ENCODE measurements around the gene LOXL1. TPM values are rescaled to one million over a fixed set of nuclear protein-coding genes. Genes with fewer than 3 reads are reported as not detected.

The LOXL1 gene
- total RNA-seq, 1 experiment from 2014 or later: 117 TPM

- H3K36me3 ChIP-seq (ENCODE audit: insufficient read depth, low read length, poor library complexity, severe bottlenecking): no peaks in the 10 kb centered on the region
- H3K27ac ChIP-seq (ENCODE audit: low read depth, low read length, poor library complexity, severe bottlenecking): no peak overlapping the region
- H3K27me3 ChIP-seq (replicated peaks; ENCODE audit: insufficient read depth, low read depth, low read length, poor library complexity): no peaks in the 10 kb centered on the region
- intact Hi-C loops (cut with micrococcal nuclease; ENCODE audit: unreplicated experiment): no loop called here
- ChIA-PET CTCF (interaction anchor here (0.6 kb wide), 1 partner anchor 21 kb away, joined by 4 read pairs; no protein-coding TSS in a partner anchor), POLR2A (ENCODE audit: low non-redundant PET) (no interaction called here)
- no peak for TF ChIP-seq EZH2 (IDR thresholded peaks at IDR 0.05; ENCODE audit: borderline replicate concordance, low read depth, low read length, poor library complexity, severe bottlenecking)
- no TSS peak for BruUV-seq (replicated peaks)
- DNase-seq (ENCODE audit: low spot score): no peak
- no peaks in the 10 kb centered on the region for H3K9me3 ChIP-seq (ENCODE audit: low read depth, low read length, poor library complexity, severe bottlenecking)
- no peak overlapping the region for H3K4me3 ChIP-seq (ENCODE audit: low read depth, low read length, poor library complexity, severe bottlenecking)
- H3K4me1 ChIP-seq (ENCODE audit: insufficient read depth, low read length, poor library complexity, severe bottlenecking): no peaks in the 10 kb centered on the region
Observed at GRCh38 chr15:73899197-73900094, 26.8 kb upstream of the LOXL1 start.

- H3K27ac ChIP-seq (ENCODE audit: low read depth, low read length, poor library complexity, severe bottlenecking): no peak overlapping the region
- CTCF ChIA-PET: no interaction called here
- H3K4me3 ChIP-seq (ENCODE audit: low read depth, low read length, poor library complexity, severe bottlenecking): no peak overlapping the region
- H3K27me3 ChIP-seq (replicated peaks; ENCODE audit: insufficient read depth, low read depth, low read length, poor library complexity): no peaks in the 10 kb centered on the region
- H3K4me1 ChIP-seq (ENCODE audit: insufficient read depth, low read length, poor library complexity, severe bottlenecking): no peaks in the 10 kb centered on the region
- POLR2A ChIA-PET (ENCODE audit: low non-redundant PET): no interaction called here
- intact Hi-C loops (cut with micrococcal nuclease; ENCODE audit: unreplicated experiment): no loop called here
- H3K9me3 ChIP-seq (ENCODE audit: low read depth, low read length, poor library complexity, severe bottlenecking): no peaks in the 10 kb centered on the region
- peak; percentile 27 for DNase-seq (ENCODE audit: low spot score)
- H3K36me3 ChIP-seq (ENCODE audit: insufficient read depth, low read length, poor library complexity, severe bottlenecking): no peaks in the 10 kb centered on the region
- BruUV-seq (replicated peaks): no TSS peak
- TF ChIP-seq EZH2 (IDR thresholded peaks at IDR 0.05; ENCODE audit: borderline replicate concordance, low read depth, low read length, poor library complexity, severe bottlenecking): no peak
- no peak for TF ChIP-seq CTCF (conservative IDR thresholded peaks at IDR 0.05; ENCODE audit: low read depth, low read length)
Observed at GRCh38 chr15:73900095-73900712, 26.1 kb upstream of the LOXL1 start.

GRCh38 chr15:73901126-73901810, 25.0 kb upstream of the LOXL1 start:
- DNase-seq (ENCODE audit: low spot score): no peak
- H3K4me3 ChIP-seq (ENCODE audit: low read depth, low read length, poor library complexity, severe bottlenecking): no peak overlapping the region
- no peak overlapping the region for H3K27ac ChIP-seq (ENCODE audit: low read depth, low read length, poor library complexity, severe bottlenecking)
- no TSS peak for BruUV-seq (replicated peaks)
- ChIA-PET POLR2A (ENCODE audit: low non-redundant PET) (no interaction called here), CTCF (no interaction called here)
- no peaks in the 10 kb centered on the region for H3K27me3 ChIP-seq (replicated peaks; ENCODE audit: insufficient read depth, low read depth, low read length, poor library complexity)
- no peaks in the 10 kb centered on the region for H3K4me1 ChIP-seq (ENCODE audit: insufficient read depth, low read length, poor library complexity, severe bottlenecking)
- no peaks in the 10 kb centered on the region for H3K36me3 ChIP-seq (ENCODE audit: insufficient read depth, low read length, poor library complexity, severe bottlenecking)
- no peaks in the 10 kb centered on the region for H3K9me3 ChIP-seq (ENCODE audit: low read depth, low read length, poor library complexity, severe bottlenecking)
- intact Hi-C loops (cut with micrococcal nuclease; ENCODE audit: unreplicated experiment): no loop called here
- TF ChIP-seq EZH2 (IDR thresholded peaks at IDR 0.05; ENCODE audit: borderline replicate concordance, low read depth, low read length, poor library complexity, severe bottlenecking) (no peak), CTCF (conservative IDR thresholded peaks at IDR 0.05; ENCODE audit: low read depth, low read length) (no peak)

Data from A673 (cell line).